Measurements from ENCODE around the gene FOXF2.
A peak's percentile ranks its signal among the peaks of the same experiment; 100 is the strongest.

Gene FOXF2

DNA sequence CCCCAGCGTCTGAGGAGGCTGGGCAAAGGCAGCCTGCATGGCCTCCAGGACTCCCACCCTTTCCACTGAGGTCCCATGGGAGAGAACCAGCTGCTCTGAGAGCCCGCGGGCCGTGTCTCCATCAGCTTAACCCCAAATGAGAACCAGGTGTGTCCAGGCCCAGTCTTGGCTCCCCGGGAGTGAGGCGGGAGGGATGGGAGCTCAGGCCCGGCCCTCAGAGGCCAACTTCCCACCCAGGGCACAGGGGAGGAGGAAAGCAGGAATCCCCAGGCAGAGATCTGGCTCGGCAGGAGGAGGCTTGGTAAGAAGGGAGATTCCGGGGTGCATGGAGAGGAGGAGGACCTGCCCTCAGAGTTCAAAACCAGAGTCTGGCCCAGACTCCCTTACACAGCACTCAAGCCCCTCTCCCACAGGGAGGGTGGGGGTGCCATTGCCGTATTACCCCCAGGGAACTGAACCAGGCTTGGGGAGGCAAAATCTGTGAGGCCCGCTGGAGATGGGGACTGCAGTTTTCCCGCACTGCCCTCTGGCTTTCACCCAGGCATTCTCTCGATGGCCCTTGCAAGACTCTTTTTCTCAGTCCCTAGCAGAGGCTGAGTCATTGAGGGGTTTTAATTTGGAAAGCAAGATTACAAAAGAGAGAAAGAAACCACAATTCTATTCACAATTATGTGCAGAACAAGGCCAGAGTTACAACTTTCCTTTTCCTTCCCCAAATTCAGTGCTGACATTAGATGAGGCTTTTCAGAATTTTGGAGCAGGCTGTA lies 17.1 kb downstream of the FOXF2 start:
- TF ChIP-seq, protein P1, sequence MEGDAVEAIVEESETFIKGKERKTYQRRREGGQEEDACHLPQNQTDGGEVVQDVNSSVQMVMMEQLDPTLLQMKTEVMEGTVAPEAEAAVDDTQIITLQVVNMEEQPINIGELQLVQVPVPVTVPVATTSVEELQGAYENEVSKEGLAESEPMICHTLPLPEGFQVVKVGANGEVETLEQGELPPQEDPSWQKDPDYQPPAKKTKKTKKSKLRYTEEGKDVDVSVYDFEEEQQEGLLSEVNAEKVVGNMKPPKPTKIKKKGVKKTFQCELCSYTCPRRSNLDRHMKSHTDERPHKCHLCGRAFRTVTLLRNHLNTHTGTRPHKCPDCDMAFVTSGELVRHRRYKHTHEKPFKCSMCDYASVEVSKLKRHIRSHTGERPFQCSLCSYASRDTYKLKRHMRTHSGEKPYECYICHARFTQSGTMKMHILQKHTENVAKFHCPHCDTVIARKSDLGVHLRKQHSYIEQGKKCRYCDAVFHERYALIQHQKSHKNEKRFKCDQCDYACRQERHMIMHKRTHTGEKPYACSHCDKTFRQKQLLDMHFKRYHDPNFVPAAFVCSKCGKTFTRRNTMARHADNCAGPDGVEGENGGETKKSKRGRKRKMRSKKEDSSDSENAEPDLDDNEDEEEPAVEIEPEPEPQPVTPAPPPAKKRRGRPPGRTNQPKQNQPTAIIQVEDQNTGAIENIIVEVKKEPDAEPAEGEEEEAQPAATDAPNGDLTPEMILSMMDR (conservative IDR thresholded peaks at IDR 0.05; ENCODE audit: control insufficient read depth, insufficient read depth, low read depth, low read length) = peak; percentile 19
- peak; percentile 75 for DNase-seq (ENCODE audit: low read depth)
- no peak overlapping the region for H3K4me3 ChIP-seq (ENCODE audit: control insufficient read depth, low read depth, low read length)

GRCh38 chr6:1407499-1407990 lies 18.2 kb downstream of the FOXF2 start:
- DNase-seq (ENCODE audit: low read depth) = peak; percentile 72
- no peak overlapping the region for H3K4me3 ChIP-seq (ENCODE audit: control insufficient read depth, low read depth, low read length)
- TF ChIP-seq, protein P1 (conservative IDR thresholded peaks at IDR 0.05; ENCODE audit: control insufficient read depth, insufficient read depth, low read depth, low read length) = no peak

- no peak overlapping the region for H3K4me3 ChIP-seq (ENCODE audit: control insufficient read depth, low read depth, low read length)
- no peak for DNase-seq (ENCODE audit: low read depth)
- TF ChIP-seq, protein P1 (conservative IDR thresholded peaks at IDR 0.05; ENCODE audit: control insufficient read depth, insufficient read depth, low read depth, low read length) = no peak
Observed at GRCh38 chr6:1409774-1410465, 20.5 kb downstream of the FOXF2 start.

GRCh38 chr6:1412901-1413300 lies 23.5 kb downstream of the FOXF2 start:
- DNase-seq (ENCODE audit: low read depth) = no peak
- TF ChIP-seq, protein P1 (conservative IDR thresholded peaks at IDR 0.05; ENCODE audit: control insufficient read depth, insufficient read depth, low read depth, low read length) = no peak
- H3K4me3 ChIP-seq (ENCODE audit: control insufficient read depth, low read depth, low read length) = no peak overlapping the region

DNA sequence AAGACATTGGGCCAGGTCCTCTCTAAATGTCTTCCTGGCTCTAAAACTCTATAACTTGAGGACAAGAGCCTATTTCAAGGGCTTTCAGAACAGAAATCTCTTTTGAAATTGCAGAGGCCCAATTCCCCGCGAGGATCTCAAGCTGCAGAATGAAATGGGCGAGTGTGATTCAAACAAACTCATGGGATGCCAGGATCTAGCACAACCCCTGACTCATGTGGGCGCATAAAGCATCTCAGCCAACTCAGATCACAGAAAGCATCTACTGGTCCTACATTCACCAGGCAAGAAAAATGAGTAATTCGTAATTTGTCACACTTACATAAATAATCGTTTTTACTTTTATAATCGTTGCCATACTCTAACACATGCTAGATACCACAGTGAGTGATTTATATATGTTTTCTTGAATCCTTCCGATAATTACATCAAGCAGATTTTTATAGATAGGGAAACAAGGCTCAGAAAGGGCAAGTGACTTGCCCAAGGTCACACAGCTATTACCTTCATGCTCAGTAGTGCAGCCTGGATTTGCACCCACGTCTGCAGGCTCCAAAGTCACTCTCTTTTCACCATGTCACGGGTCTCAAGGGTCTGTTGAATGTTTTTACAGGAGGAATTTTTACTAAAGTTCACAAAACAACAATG lies 26.2 kb downstream of the FOXF2 start:
- TF ChIP-seq, protein P1 (conservative IDR thresholded peaks at IDR 0.05; ENCODE audit: control insufficient read depth, insufficient read depth, low read depth, low read length) = no peak
- peak; percentile 26 for DNase-seq (ENCODE audit: low read depth)
- H3K4me3 ChIP-seq (ENCODE audit: control insufficient read depth, low read depth, low read length) = no peak overlapping the region

DNA sequence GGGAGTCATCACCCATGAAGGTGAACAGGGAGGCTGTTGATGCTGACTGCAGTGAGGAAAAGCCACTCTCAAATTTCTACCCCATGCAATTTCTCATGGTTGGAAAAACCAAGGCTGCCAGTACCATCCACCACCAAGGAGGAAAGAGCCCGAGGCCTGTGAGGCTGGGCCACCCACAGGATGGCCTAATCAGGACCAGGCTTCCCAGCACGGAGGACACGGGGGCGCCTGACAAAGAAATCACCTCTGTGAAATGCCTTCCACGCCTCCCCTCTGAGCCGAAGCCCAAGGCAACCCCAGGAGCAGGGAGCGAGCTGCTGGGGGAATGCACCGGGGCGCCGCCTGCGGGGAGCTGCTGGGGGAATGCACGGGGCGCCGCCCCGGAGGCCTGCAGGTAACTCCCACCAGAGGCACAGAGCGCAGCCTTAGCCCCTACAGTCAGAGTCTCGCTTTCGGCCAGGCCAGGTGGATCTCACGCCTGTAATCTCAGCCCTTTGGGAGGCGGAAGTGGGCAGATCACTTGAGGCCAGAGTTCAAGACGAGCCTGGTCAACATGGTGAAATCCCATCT lies 26.9 kb downstream of the FOXF2 start:
- TF ChIP-seq, protein P1 (conservative IDR thresholded peaks at IDR 0.05; ENCODE audit: control insufficient read depth, insufficient read depth, low read depth, low read length) = no peak
- DNase-seq (ENCODE audit: low read depth) = no peak
- no peak overlapping the region for H3K4me3 ChIP-seq (ENCODE audit: control insufficient read depth, low read depth, low read length)
